SK-N-SH (cell line): ENCODE measurements around the gene ANKRD2. TPM values are rescaled to one million over a fixed set of nuclear protein-coding genes. Genes with fewer than 3 reads are reported as not detected.

Experiments
- CTCF ChIA-PET: fragments of 300-600, 350-600 bp; formaldehyde crosslinking; extraction: SDS; loops from one replicate; lab custom pipeline; 2021; lab: Yijun Ruan, JAX
- POLR2A ChIA-PET: fragments of 350-600 bp; sonication (Branson Sonifier 250); formaldehyde crosslinking; extraction: SDS; loops from one replicate; lab custom pipeline; 2020; ENCODE audit warnings: antibody characterized with exemption, inconsistent platforms; lab: Yijun Ruan, JAX
- DNase-seq: peaks from one replicate; pipeline ENCODE4 v3.0.0; 2012
- H2AFZ ChIP-seq: fragments of 200-600 bp; sonication (generic); 2 replicates; pipeline ENCODE4 v1.8.1; 2016; ENCODE audit warnings: antibody characterized with exemption, mild to moderate bottlenecking, low read depth
- H3F3A ChIP-seq: fragments of 200-600 bp; sonication (generic); replicated peaks from 2 replicates; pipeline ENCODE3; 2016; ENCODE audit warnings: antibody characterized with exemption, mild to moderate bottlenecking; ENCODE audit not compliant: insufficient read depth
- H3K27ac ChIP-seq, 2 experiments: fragments of 200-500 bp in 1 of 2; fragments of 200-600 bp in 1 of 2; sonication (Bioruptor generic) in 1 of 2; sonication (generic), shearing (Covaris generic) in 1 of 2; 2 replicates each; pipeline versions ENCODE4 v1.5.1 to v1.6.1; 2014 to 2016; ENCODE audit warnings: low read depth in 2 of 2, inconsistent platforms in 1 of 2, low read length in 1 of 2, mild to moderate bottlenecking in 1 of 2, mixed read lengths in 1 of 2
- H3K27me3 ChIP-seq: fragments of 200-600 bp; sonication (generic), shearing (Covaris generic); 2 replicates; pipeline ENCODE4 v1.6.1; 2016; ENCODE audit warnings: mixed run types; ENCODE audit not compliant: insufficient read depth
- H3K36me3 ChIP-seq, 2 experiments: fragments of 200-500 bp in 1 of 2; fragments of 200-600 bp in 1 of 2; sonication (Bioruptor generic) in 1 of 2; sonication (generic) in 1 of 2; replicated peaks in 1 of 2; 2 replicates each; pipeline versions ENCODE3 to v1.5.1; 2014 to 2016; ENCODE audit warnings: low read length in 1 of 2, mild to moderate bottlenecking in 1 of 2; ENCODE audit not compliant: insufficient read depth in 2 of 2, control insufficient read depth in 1 of 2
- H3K4me1 ChIP-seq, 2 experiments: fragments of 200-500 bp in 1 of 2; fragments of 200-600 bp in 1 of 2; sonication (Bioruptor generic) in 1 of 2; sonication (generic), shearing (Covaris generic) in 1 of 2; 2 replicates each; pipeline versions ENCODE4 v1.5.1 to v1.6.1; 2014 to 2016; ENCODE audit warnings: low read depth in 1 of 2, low read length in 1 of 2, mixed run types in 1 of 2; ENCODE audit not compliant: insufficient read depth in 2 of 2, control insufficient read depth in 1 of 2
- H3K4me2 ChIP-seq: fragments of 200-600 bp; sonication (generic), shearing (Covaris generic); 2 replicates; pipeline ENCODE4 v1.6.1; 2017; ENCODE audit warnings: mixed run types
- H3K4me3 ChIP-seq, 2 experiments: fragments of 200-500 bp in 1 of 2; fragments of 200-600 bp in 1 of 2; sonication (Bioruptor generic) in 1 of 2; sonication (generic), shearing (Covaris generic) in 1 of 2; 2 replicates each; pipeline versions ENCODE4 v1.5.1 to v1.8.1; 2014 to 2016; ENCODE audit warnings: low read depth in 2 of 2, inconsistent platforms in 1 of 2, low read length in 1 of 2, mild to moderate bottlenecking in 1 of 2, mixed read lengths in 1 of 2, moderate library complexity in 1 of 2
- H3K79me2 ChIP-seq: fragments of 200-600 bp; sonication (generic); 2 replicates; pipeline ENCODE4 v1.8.1; 2017; ENCODE audit warnings: mild to moderate bottlenecking; ENCODE audit not compliant: insufficient read depth
- H3K9ac ChIP-seq: fragments of 200-600 bp; sonication (generic); 2 replicates; pipeline ENCODE4 v1.6.1; 2017; ENCODE audit warnings: mixed run types
- H3K9me2 ChIP-seq: fragments of 200-600 bp; sonication (generic); 2 replicates; pipeline ENCODE4 v1.6.1; 2017; ENCODE audit warnings: mixed run types
- H3K9me3 ChIP-seq: fragments of 200-600 bp; sonication (generic); 2 replicates; pipeline ENCODE4 v1.6.1; 2017; ENCODE audit warnings: mixed run types, mild to moderate bottlenecking, moderate library complexity
- H4K20me1 ChIP-seq: fragments of 200-600 bp; sonication (generic); 2 replicates; pipeline ENCODE4 v1.6.1; 2017; ENCODE audit warnings: mild to moderate bottlenecking, mixed run types; ENCODE audit not compliant: insufficient read depth
- CHD2 ChIP-seq: fragments of 150-350 bp; IDR thresholded peaks from 2 replicates; pipeline ENCODE4 v1.6.1; 2018; ENCODE audit warnings: low read length; ENCODE audit not compliant: partially characterized antibody
- ELF1 ChIP-seq: IDR thresholded peaks from 2 replicates; pipeline ENCODE4 v1.4.0; 2012
- JUND ChIP-seq: IDR thresholded peaks from 2 replicates; pipeline ENCODE4 v1.4.0; 2012
- MXI1 ChIP-seq: IDR thresholded peaks from 2 replicates; pipeline ENCODE4 v1.6.1; 2012; ENCODE audit warnings: mild to moderate bottlenecking, low read depth, low read length, improper control_type of control experiment
- RCOR1 ChIP-seq: fragments of 150-350 bp; IDR thresholded peaks from 2 replicates; pipeline ENCODE4 v1.6.1; 2017; ENCODE audit warnings: antibody characterized with exemption, low read length
- REST ChIP-seq: IDR thresholded peaks from 2 replicates; pipeline ENCODE4 v1.6.1; 2012; ENCODE audit warnings: mild to moderate bottlenecking, low read depth, low read length, moderate library complexity
- RFX5 ChIP-seq: IDR thresholded peaks from 2 replicates; pipeline ENCODE4 v1.6.1; 2012; ENCODE audit warnings: mild to moderate bottlenecking, improper control_type of control experiment, low read length
- SIN3A ChIP-seq: IDR thresholded peaks from 2 replicates; pipeline ENCODE4 v1.6.1; 2012; ENCODE audit warnings: low read depth, mild to moderate bottlenecking, low read length, moderate library complexity, borderline replicate concordance
- TEAD4 ChIP-seq: IDR thresholded peaks from 2 replicates; pipeline ENCODE4 v1.4.0; 2012; ENCODE audit warnings: mild to moderate bottlenecking, borderline replicate concordance; ENCODE audit not compliant: insufficient read depth
- YY1 ChIP-seq: IDR thresholded peaks from 2 replicates; pipeline ENCODE4 v1.4.0; 2012; ENCODE audit warnings: low read depth, mild to moderate bottlenecking
- ZBTB33 ChIP-seq: IDR thresholded peaks from 2 replicates; pipeline ENCODE4 v1.4.0; 2012; ENCODE audit warnings: low read depth, borderline replicate concordance
- WGBS: methylation state at CpG from one replicate; pipeline ENCODE4 v1.1.6; 2017; ENCODE audit warnings: low lambda C conversion rate; 5-methylcytosine and 5-hydroxymethylcytosine counted together
- polyA plus RNA-seq, 3 experiments: library from polyadenylated mRNA; depleted of rRNA; stranded (reverse); fragments of >200 nt; gene quantifications; 2 replicates each; pipeline ENCODE4 v1.2.3, GENCODE V29; 2012

The ANKRD2 gene
- polyA plus RNA-seq, 1 of the 3 experiments (the other 2 are of a cell fraction) = 0.72 TPM

- no peak overlapping the region for H3K4me2 ChIP-seq
- no peaks in the 10 kb centered on the region for H3F3A ChIP-seq
- CTCF ChIA-PET = interaction anchor here (1.3 to 1.6 kb wide), 2 partner anchors 35 to 53 kb away, joined by 3 to 5 read pairs; no protein-coding TSS in a partner anchor
- no peak overlapping the region for H3K27ac ChIP-seq
- TF ChIP-seq RFX5 = no peak
- no peak for TF ChIP-seq SIN3A
- no peak for TF ChIP-seq TEAD4
- no peak for TF ChIP-seq ZBTB33
- no peak for TF ChIP-seq MXI1
- TF ChIP-seq RCOR1 = no peak
- TF ChIP-seq REST = no peak
- no peaks in the 10 kb centered on the region for H3K9me2 ChIP-seq
- H3K36me3 ChIP-seq = no peaks in the 10 kb centered on the region
- H3K9ac ChIP-seq = no peak overlapping the region
- 92% methylated on average over 5 of the region's 5 CpGs for WGBS
- H3K4me3 ChIP-seq = no peak overlapping the region
- no peaks in the 10 kb centered on the region for H3K79me2 ChIP-seq
- no peaks in the 10 kb centered on the region for H3K9me3 ChIP-seq
- DNase-seq = no peak
- H3K4me1 ChIP-seq = no peaks in the 10 kb centered on the region
- H3K27me3 ChIP-seq = no peaks in the 10 kb centered on the region
- H4K20me1 ChIP-seq = no peaks in the 10 kb centered on the region
- POLR2A ChIA-PET = no interaction called here
- no peak overlapping the region for H2AFZ ChIP-seq
Observed at GRCh38 chr10:97607095-97607636, 34.6 kb downstream of the ANKRD2 start.

GRCh38 chr10:97608991-97609561 is 36.5 kb downstream of the ANKRD2 start:
- 90% methylated on average over 13 of the region's 13 CpGs for WGBS
- CTCF ChIA-PET = interaction anchor here (1.0 to 3.6 kb wide), 5 partner anchors 9 to 133 kb away, joined by 3 to 23 read pairs (median 5); partner anchors contain the start of gene ANKRD2
- no peaks in the 10 kb centered on the region for H3K79me2 ChIP-seq
- H3K9me2 ChIP-seq = no peaks in the 10 kb centered on the region
- H3K27ac ChIP-seq = no peak overlapping the region
- POLR2A ChIA-PET = no interaction called here
- H3K36me3 ChIP-seq = no peaks in the 10 kb centered on the region
- DNase-seq = no peak
- no peak overlapping the region for H3K4me3 ChIP-seq
- H4K20me1 ChIP-seq = no peaks in the 10 kb centered on the region
- H3K4me2 ChIP-seq = no peak overlapping the region
- no peaks in the 10 kb centered on the region for H3F3A ChIP-seq
- TF ChIP-seq ELF1 (no peak), YY1 (no peak), CHD2 (no peak), RFX5 (no peak), JUND (no peak)
- H3K9ac ChIP-seq = no peak overlapping the region
- no peaks in the 10 kb centered on the region for H3K27me3 ChIP-seq
- no peaks in the 10 kb centered on the region for H3K4me1 ChIP-seq
- no peak overlapping the region for H2AFZ ChIP-seq
- H3K9me3 ChIP-seq = no peaks in the 10 kb centered on the region
